Endothelial cell of umbilical vein (primary cell): Measurements from ENCODE around the gene DAND5.

Experiments
- POLR2AphosphoS5 ChIP-seq: IDR thresholded peaks from 2 replicates; pipeline ENCODE4 v1.6.1; 2012; ENCODE audit warnings: low read depth, mild to moderate bottlenecking, control low read depth, low read length, moderate library complexity; ENCODE audit not compliant: insufficient read depth
- TF ChIP-seq, protein P1 (sequence below), 2 donors: IDR thresholded peaks; 1 replicate in 1 of 2; 2 replicates in 1 of 2; pipeline ENCODE4 v1.5.1; 2011; ENCODE audit warnings: low read length in 2 of 2, mild to moderate bottlenecking in 2 of 2, moderate library complexity in 2 of 2, control low read depth in 1 of 2, inconsistent platforms in 1 of 2, low read depth in 1 of 2; ENCODE audit not compliant: insufficient read depth in 1 of 2; ENCODE audit errors: extremely low read depth in 1 of 2

DNA sequence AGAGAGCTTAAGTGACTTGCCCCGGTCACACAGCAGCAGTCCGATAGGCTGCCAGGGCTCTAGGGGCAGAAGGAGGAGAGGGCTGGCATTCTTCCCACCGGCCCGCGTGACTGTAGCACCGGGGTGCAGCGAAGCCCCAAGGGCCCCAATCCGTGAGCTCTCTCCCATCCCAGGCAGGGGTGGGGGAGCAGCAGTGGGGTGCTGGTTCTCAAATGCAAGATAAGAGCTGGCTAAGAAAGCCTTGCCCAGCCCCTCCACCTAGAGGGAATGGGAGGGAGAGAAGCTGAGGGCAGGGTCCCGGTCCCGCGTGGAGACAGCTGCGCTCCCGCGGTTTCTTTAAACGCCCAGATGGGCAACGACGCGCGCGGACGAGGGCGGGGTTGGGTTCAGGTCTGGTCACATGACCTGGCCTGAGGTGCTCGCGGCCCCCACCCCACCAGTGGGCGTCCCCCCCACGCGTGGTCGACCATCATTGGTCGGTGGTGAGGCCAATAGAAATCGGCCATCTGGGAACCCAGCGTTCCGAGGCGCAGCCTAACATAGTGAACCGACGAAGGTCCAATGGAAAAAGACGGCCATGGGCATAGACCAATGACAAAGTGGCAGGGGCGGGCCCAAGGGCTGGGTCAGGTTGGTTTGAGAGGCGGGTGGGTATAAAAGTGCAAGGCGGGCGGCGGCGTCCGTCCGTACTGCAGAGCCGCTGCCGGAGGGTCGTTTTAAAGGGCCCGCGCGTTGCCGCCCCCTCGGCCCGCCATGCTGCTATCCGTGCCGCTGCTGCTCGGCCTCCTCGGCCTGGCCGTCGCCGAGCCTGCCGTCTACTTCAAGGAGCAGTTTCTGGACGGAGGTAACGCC is 31.2 kb upstream of the DAND5 start, which contains the start of gene CALR:
- TF ChIP-seq POLR2AphosphoS5, result peak; percentile 100
- TF ChIP-seq, protein P1, sequence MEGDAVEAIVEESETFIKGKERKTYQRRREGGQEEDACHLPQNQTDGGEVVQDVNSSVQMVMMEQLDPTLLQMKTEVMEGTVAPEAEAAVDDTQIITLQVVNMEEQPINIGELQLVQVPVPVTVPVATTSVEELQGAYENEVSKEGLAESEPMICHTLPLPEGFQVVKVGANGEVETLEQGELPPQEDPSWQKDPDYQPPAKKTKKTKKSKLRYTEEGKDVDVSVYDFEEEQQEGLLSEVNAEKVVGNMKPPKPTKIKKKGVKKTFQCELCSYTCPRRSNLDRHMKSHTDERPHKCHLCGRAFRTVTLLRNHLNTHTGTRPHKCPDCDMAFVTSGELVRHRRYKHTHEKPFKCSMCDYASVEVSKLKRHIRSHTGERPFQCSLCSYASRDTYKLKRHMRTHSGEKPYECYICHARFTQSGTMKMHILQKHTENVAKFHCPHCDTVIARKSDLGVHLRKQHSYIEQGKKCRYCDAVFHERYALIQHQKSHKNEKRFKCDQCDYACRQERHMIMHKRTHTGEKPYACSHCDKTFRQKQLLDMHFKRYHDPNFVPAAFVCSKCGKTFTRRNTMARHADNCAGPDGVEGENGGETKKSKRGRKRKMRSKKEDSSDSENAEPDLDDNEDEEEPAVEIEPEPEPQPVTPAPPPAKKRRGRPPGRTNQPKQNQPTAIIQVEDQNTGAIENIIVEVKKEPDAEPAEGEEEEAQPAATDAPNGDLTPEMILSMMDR (IDR thresholded peaks at IDR 0.05; ENCODE audit: extremely low read depth in 1 of 2, insufficient read depth in 1 of 2, low read depth in 1 of 2, low read length in 2 of 2), result no peak
